PC-9 (cell line): ENCODE results near the gene ANKS1B.

ENCODE experiments used
- EZH2 ChIP-seq: fragments of 200-600 bp; sonication (generic); IDR thresholded peaks from 2 replicates; pipeline ENCODE4 v1.8.0; 2017; ENCODE audit warnings: antibody characterized with exemption, low read depth
- TF ChIP-seq, protein P1 (sequence below): fragments of 200-600 bp; sonication (generic); conservative IDR thresholded peaks from 2 replicates; pipeline ENCODE4 v1.6.1; 2017; ENCODE audit warnings: mixed run types, antibody characterized with exemption, mild to moderate bottlenecking, moderate library complexity

- TF ChIP-seq, protein P1, sequence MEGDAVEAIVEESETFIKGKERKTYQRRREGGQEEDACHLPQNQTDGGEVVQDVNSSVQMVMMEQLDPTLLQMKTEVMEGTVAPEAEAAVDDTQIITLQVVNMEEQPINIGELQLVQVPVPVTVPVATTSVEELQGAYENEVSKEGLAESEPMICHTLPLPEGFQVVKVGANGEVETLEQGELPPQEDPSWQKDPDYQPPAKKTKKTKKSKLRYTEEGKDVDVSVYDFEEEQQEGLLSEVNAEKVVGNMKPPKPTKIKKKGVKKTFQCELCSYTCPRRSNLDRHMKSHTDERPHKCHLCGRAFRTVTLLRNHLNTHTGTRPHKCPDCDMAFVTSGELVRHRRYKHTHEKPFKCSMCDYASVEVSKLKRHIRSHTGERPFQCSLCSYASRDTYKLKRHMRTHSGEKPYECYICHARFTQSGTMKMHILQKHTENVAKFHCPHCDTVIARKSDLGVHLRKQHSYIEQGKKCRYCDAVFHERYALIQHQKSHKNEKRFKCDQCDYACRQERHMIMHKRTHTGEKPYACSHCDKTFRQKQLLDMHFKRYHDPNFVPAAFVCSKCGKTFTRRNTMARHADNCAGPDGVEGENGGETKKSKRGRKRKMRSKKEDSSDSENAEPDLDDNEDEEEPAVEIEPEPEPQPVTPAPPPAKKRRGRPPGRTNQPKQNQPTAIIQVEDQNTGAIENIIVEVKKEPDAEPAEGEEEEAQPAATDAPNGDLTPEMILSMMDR = no peak
- TF ChIP-seq EZH2 = no peak
These were observed 105.3 kb downstream of the ANKS1B start for GRCh38 chr12:99879439-99879838.
